T-helper 1 cell treated with Interleukin-12 subunit alpha and Interleukin-12 subunit beta and Interleukin-4 antibody, amounts not matched to agents 30 μg/mL and 1 μg/mL, for 36 hours (primary cell): ENCODE measurements around the gene MTERF4.

Experiments
- H3K27ac Mint-ChIP-seq: one replicate; pipeline ENCODE4 v1.8.0; 2021; ENCODE audit warnings: mild to moderate bottlenecking, mixed read lengths
- H3K27me3 Mint-ChIP-seq: one replicate; pipeline ENCODE4 v1.8.0; 2021; ENCODE audit warnings: low read depth, mixed read lengths
- H3K36me3 Mint-ChIP-seq: one replicate; pipeline ENCODE4 v1.8.0; 2021; ENCODE audit warnings: low read depth, mixed read lengths
- H3K4me1 Mint-ChIP-seq: one replicate; pipeline ENCODE4 v1.8.0; 2021; ENCODE audit warnings: low read depth, mixed read lengths
- H3K4me3 Mint-ChIP-seq: one replicate; pipeline ENCODE4 v1.8.0; 2021; ENCODE audit warnings: mild to moderate bottlenecking, moderate library complexity, mixed read lengths
- H3K9me3 Mint-ChIP-seq: one replicate; pipeline ENCODE4 v1.8.0; 2021; ENCODE audit warnings: mixed read lengths

Gene MTERF4

DNA sequence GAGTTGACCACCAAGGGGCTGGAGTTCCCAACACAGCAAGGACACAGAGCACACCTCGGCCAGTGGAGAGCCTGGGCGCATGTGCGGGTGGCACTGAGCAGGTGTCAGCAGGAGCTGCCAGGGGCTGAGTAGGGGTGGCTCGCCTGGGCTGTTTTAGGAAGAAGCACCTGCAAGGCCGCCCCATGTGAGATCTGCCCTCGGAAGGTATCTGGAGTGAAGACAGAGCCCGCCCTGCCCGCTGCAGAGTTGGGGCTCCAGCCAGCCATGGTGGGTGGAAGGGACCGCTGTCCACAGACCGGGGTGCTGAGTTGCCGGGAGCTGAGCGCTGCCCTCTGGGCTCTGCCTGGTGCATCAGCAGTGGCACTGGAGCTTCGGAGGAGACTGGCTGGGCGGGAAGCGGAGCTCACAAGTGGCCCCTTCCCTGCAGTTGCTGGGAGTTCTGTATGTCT, 35.2 kb downstream of the MTERF4 start:
- Mint-ChIP-seq H3K27ac (no peak overlapping the region), H3K4me3 (no peak overlapping the region), H3K36me3 (peaks cover 1% of the 10 kb centered on the region), H3K4me1 (peaks cover 3% of the 10 kb centered on the region), H3K27me3 (no peaks in the 10 kb centered on the region), H3K9me3 (no peaks in the 10 kb centered on the region)

GRCh38 chr2:241066171-241066892, 35.8 kb downstream of the MTERF4 start:
- Mint-ChIP-seq H3K27ac (no peak overlapping the region), H3K36me3 (peaks cover 1% of the 10 kb centered on the region), H3K27me3 (no peaks in the 10 kb centered on the region), H3K4me1 (peaks cover 3% of the 10 kb centered on the region), H3K4me3 (no peak overlapping the region), H3K9me3 (no peaks in the 10 kb centered on the region)

- Mint-ChIP-seq H3K36me3 (peaks cover 1% of the 10 kb centered on the region), H3K27ac (no peak overlapping the region), H3K4me3 (no peak overlapping the region), H3K9me3 (no peaks in the 10 kb centered on the region), H3K4me1 (peaks cover 3% of the 10 kb centered on the region), H3K27me3 (no peaks in the 10 kb centered on the region)
These were observed 36.7 kb downstream of the MTERF4 start for GRCh38 chr2:241065355-241065803.

- H3K36me3 Mint-ChIP-seq, result peaks cover 1% of the 10 kb centered on the region
- H3K4me1 Mint-ChIP-seq, result peaks cover 3% of the 10 kb centered on the region
- H3K27ac Mint-ChIP-seq, result no peak overlapping the region
- no peaks in the 10 kb centered on the region for H3K9me3 Mint-ChIP-seq
- no peaks in the 10 kb centered on the region for H3K27me3 Mint-ChIP-seq
- H3K4me3 Mint-ChIP-seq, result no peak overlapping the region
These were observed 37.2 kb downstream of the MTERF4 start for GRCh38 chr2:241064802-241065354.

- Mint-ChIP-seq H3K27ac (peak overlapping the region; percentile 34), H3K4me1 (peaks cover 3% of the 10 kb centered on the region), H3K36me3 (peaks cover 1% of the 10 kb centered on the region), H3K4me3 (peak overlapping the region; percentile 37), H3K9me3 (no peaks in the 10 kb centered on the region), H3K27me3 (peaks cover 3% of the 10 kb centered on the region)
These were observed 37.9 kb downstream of the MTERF4 start for GRCh38 chr2:241064008-241064801.

- Mint-ChIP-seq H3K27me3 (peaks cover 3% of the 10 kb centered on the region), H3K36me3 (peaks cover 1% of the 10 kb centered on the region), H3K27ac (no peak overlapping the region), H3K9me3 (no peaks in the 10 kb centered on the region), H3K4me1 (peaks cover 3% of the 10 kb centered on the region), H3K4me3 (no peak overlapping the region)
These were observed 38.5 kb downstream of the MTERF4 start for GRCh38 chr2:241063587-241063986.

DNA sequence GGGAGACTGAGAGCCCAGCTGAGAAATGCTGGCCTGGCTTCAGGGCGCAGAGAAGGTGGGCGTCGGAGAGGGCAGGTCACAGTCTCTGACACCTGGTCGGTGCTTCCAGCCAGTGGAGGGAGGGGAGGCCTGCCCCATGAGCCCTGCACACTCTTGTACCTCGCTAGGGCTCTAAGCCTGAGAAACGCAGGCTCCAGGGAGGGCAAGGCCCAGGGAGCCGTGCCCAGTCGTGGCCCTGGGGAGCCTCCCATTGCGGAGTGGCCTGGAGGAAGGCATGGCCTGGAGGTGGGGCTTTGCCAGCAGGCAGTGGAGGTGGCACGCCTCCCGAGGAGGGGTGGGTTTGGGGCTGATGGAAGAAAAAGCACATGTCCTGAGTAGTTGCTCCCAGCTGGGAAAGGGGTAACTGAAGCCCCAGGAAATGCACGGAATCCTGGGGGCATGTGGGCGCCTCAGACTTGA, 39.0 kb downstream of the MTERF4 start:
- Mint-ChIP-seq H3K9me3 (no peaks in the 10 kb centered on the region), H3K4me3 (no peak overlapping the region), H3K36me3 (peaks cover 1% of the 10 kb centered on the region), H3K27me3 (peaks cover 3% of the 10 kb centered on the region), H3K27ac (no peak overlapping the region), H3K4me1 (peaks cover 3% of the 10 kb centered on the region)

DNA sequence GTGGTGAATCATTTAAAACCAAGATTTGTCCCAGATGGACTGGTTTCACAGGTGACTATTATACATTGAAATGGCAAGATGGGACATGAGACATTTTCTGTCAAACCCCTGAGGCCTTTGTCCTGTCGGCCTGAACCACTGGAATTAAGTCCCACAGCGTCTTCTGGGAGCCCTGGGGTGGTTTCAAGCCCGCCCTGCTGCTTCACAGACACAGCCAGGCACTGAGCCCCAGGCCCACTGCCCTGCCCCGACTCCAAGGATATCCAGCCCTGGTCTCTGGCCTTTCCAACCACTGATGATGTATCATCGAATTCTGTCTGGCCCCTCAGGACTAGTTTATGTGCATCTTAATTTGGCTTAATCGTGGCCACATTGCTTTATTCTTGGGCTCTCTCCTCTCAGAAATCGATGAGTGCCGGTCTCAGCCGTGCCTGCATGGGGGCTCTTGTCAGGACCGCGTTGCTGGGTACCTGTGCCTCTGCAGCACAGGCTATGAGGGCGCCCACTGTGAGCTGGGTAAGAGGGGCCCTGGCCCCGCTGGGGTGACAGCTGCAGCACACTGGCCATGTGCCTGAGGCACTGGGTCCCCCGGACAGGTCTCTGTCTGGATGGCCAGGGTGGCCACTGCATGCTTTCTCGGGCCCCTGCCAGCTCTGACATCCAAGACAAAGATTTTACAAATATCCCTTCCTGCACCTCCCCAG, 39.5 kb downstream of the MTERF4 start:
- peaks cover 3% of the 10 kb centered on the region for H3K4me1 Mint-ChIP-seq
- H3K9me3 Mint-ChIP-seq, result no peaks in the 10 kb centered on the region
- H3K36me3 Mint-ChIP-seq, result peaks cover 1% of the 10 kb centered on the region
- H3K27ac Mint-ChIP-seq, result no peak overlapping the region
- H3K27me3 Mint-ChIP-seq, result peaks cover 3% of the 10 kb centered on the region
- no peak overlapping the region for H3K4me3 Mint-ChIP-seq

DNA sequence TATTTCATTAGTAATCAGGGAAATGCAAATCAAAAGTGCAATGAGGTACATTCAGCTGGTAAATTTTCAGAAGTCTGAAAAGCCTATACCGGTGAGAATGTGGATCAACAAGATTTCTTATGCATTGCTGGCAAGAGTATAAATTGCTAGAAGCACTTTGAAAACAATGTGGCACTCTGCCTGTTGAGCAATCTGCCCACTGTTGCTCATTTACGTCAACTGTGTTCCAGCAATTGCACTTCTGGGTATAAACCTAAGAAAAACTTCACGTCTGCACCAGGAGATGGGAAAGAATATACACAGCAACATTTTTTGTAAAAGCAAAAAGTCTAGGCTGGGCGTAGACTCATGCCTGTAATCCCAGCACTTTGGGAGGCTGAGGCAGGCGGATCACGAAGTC, 40.8 kb downstream of the MTERF4 start:
- Mint-ChIP-seq H3K36me3 (peaks cover 1% of the 10 kb centered on the region), H3K27ac (no peak overlapping the region), H3K27me3 (peaks cover 5% of the 10 kb centered on the region), H3K4me3 (no peak overlapping the region), H3K9me3 (no peaks in the 10 kb centered on the region), H3K4me1 (peaks cover 3% of the 10 kb centered on the region)

DNA sequence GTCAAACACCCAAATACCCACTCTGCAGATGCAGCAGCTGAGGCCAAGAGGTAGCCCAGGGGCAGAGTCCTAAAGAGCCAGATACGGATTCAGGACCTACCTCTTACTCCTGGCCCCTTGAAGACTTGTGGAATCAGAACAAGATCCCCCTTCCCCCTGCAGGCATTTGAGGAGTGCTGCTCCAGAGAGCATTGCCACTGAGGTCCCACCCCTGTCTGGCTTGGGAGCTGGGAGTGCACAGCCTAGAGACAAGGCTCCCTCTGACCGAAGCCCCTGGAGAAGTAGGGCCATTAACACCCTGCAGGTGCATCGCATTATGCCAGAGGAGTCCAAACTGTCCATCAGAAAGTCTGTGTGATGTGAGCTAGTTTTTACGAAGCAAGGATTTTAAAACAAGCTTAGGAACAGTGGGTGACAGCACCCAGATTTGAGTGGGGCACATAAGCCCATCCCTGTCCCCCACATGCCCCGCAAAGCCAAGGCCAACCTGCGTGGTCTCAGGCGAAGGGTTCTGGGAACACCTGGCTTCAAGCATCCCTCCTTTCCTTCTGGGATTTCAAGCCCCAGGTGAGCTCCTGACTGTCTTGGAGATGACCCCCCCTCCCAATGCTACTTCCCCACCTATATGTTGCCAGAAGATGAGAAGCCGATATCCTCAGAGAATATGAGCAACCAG, 48.4 kb downstream of the MTERF4 start:
- Mint-ChIP-seq H3K36me3 (peaks cover 3% of the 10 kb centered on the region), H3K4me3 (no peak overlapping the region), H3K27ac (no peak overlapping the region), H3K4me1 (no peaks in the 10 kb centered on the region), H3K27me3 (peaks cover 4% of the 10 kb centered on the region), H3K9me3 (no peaks in the 10 kb centered on the region)

DNA sequence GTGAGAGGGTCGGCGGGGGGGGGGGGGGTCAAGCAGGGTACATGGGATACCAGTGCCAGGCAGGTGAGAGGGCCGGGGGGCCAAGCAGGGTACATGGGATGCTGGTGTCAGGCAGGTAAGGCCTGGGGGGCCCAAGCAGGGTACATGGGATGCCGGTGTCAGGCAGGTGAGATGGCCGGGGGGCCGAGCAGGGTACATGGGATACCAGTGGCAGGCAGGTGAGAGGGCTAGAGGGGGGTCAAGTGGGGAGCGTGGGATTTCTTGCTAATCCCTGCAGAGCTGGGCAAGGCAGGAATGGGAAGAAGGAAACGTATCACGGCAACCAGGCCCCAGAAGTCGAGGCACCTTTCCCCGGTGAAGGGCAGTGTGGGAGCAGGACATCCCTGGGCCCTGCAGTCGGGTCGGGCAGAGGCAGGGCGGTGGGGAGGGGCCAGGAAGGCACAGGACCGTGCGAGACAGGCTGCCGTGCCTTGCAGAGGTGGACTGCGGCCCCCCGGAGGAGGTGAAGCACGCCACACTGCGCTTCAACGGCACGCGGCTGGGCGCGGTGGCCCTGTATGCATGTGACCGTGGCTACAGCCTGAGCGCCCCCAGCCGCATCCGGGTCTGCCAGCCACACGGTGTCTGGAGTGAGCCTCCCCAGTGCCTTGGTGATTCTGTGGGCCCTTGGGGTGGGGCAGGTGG, 49.3 kb downstream of the MTERF4 start:
- no peak overlapping the region for H3K27ac Mint-ChIP-seq
- no peaks in the 10 kb centered on the region for H3K9me3 Mint-ChIP-seq
- H3K4me3 Mint-ChIP-seq, result no peak overlapping the region
- no peaks in the 10 kb centered on the region for H3K4me1 Mint-ChIP-seq
- peaks cover 3% of the 10 kb centered on the region for H3K36me3 Mint-ChIP-seq
- peaks cover 4% of the 10 kb centered on the region for H3K27me3 Mint-ChIP-seq

- Mint-ChIP-seq H3K27ac (no peak overlapping the region), H3K9me3 (no peaks in the 10 kb centered on the region), H3K27me3 (peaks cover 4% of the 10 kb centered on the region), H3K4me3 (no peak overlapping the region), H3K36me3 (peaks cover 3% of the 10 kb centered on the region), H3K4me1 (no peaks in the 10 kb centered on the region)
These were observed 50.3 kb downstream of the MTERF4 start for GRCh38 chr2:241051578-241052487.
